CD4-positive, alpha-beta memory T cell (primary cell): ENCODE results near the gene G0S2. TPM values are rescaled to one million over a fixed set of nuclear protein-coding genes. Genes with fewer than 3 reads are reported as not detected.

Source experiments
- CTCF ChIA-PET: fragments of 350-600 bp; sonication (Branson Sonifier 250); formaldehyde crosslinking; loops from one replicate; lab custom pipeline; 2021; ENCODE audit warnings: inconsistent platforms; ENCODE audit not compliant: partially characterized antibody; lab: Charles Lee
- POLR2A ChIA-PET: fragments of 350-600 bp; sonication (Branson Sonifier 250); formaldehyde crosslinking; loops from one replicate; lab custom pipeline; 2021; ENCODE audit not compliant: partially characterized antibody; lab: Charles Lee
- DNase-seq, 5 donors: peaks; one replicate each; pipeline versions ENCODE4 v3.0.0 to v3.0.0-alpha.2; 2020 to 2022; ENCODE audit warnings: mixed read lengths in 1 of 5
- H3K27ac ChIP-seq: one replicate; pipeline ENCODE4 v1.7.0; 2013; ENCODE audit warnings: low read depth, low read length
- H3K27me3 ChIP-seq: 2 replicates; pipeline ENCODE4 v1.7.0; 2013; ENCODE audit warnings: mild to moderate bottlenecking, low read length, moderate library complexity; ENCODE audit not compliant: insufficient read depth
- H3K36me3 ChIP-seq: 2 replicates; pipeline ENCODE4 v1.7.0; 2013; ENCODE audit warnings: mild to moderate bottlenecking, low read length, moderate library complexity; ENCODE audit not compliant: insufficient read depth
- H3K4me1 ChIP-seq: 2 replicates; pipeline ENCODE4 v1.7.0; 2013; ENCODE audit warnings: mild to moderate bottlenecking, low read length, moderate library complexity; ENCODE audit not compliant: insufficient read depth
- H3K4me3 ChIP-seq, 2 donors: one replicate each; pipeline ENCODE4 v1.7.0; 2013; ENCODE audit warnings: low read length in 2 of 2, mild to moderate bottlenecking in 1 of 2
- H3K9me3 ChIP-seq, 2 donors: one replicate each; pipeline ENCODE4 v1.7.0; 2013; ENCODE audit warnings: low read length in 2 of 2, control low read depth in 1 of 2; ENCODE audit not compliant: control insufficient read depth in 1 of 2
- H3K27ac Mint-ChIP-seq, 7 donors: one replicate each; pipeline ENCODE4 v1.8.0; 2020 to 2021; ENCODE audit warnings: mixed read lengths in 7 of 7, mild to moderate bottlenecking in 6 of 7, inconsistent platforms in 3 of 7, moderate library complexity in 3 of 7
- H3K27me3 Mint-ChIP-seq, 2 donors: one replicate each; pipeline ENCODE4 v1.8.0; 2020 to 2021; ENCODE audit warnings: mixed read lengths in 2 of 2
- H3K36me3 Mint-ChIP-seq, 2 donors: one replicate each; pipeline ENCODE4 v1.8.0; 2020 to 2021; ENCODE audit warnings: mixed read lengths in 2 of 2, inconsistent platforms in 1 of 2, mild to moderate bottlenecking in 1 of 2
- H3K4me1 Mint-ChIP-seq, 4 donors: one replicate each; pipeline ENCODE4 v1.8.0; 2020 to 2021; ENCODE audit warnings: mixed read lengths in 4 of 4, mild to moderate bottlenecking in 1 of 4
- H3K4me3 Mint-ChIP-seq, 8 donors: one replicate each; pipeline ENCODE4 v1.8.0; 2020 to 2021; ENCODE audit warnings: mixed read lengths in 8 of 8, mild to moderate bottlenecking in 7 of 8, moderate library complexity in 6 of 8, inconsistent platforms in 3 of 8
- H3K9me3 Mint-ChIP-seq, 8 donors: one replicate each; pipeline ENCODE4 v1.8.0; 2020 to 2021; ENCODE audit warnings: mixed read lengths in 8 of 8, mild to moderate bottlenecking in 5 of 8, inconsistent platforms in 3 of 8, moderate library complexity in 1 of 8
- intact Hi-C: fragments of 100-400 bp; cut with micrococcal nuclease; formaldehyde crosslinking; loops from one replicate; pipeline ENCODE4 v1.15.1; 2023
- polyA plus RNA-seq, 2 donors: library from polyadenylated mRNA; unstranded; fragments of 300-500 nt; fragmentation: Illumina TruSeq; gene quantifications; one replicate each; pipeline ENCODE4 v1.2.3, GENCODE V29; 2021
- total RNA-seq, 2 experiments: library from RNA; stranded (reverse); gene quantifications; one replicate each; pipeline ENCODE4 v1.2.3, GENCODE V29; 2021

Gene G0S2
- total and polyA plus RNA-seq, 4 experiments from 2014 or later: 0.58 to 2.0 (median 1.2) TPM; not detected in 1

DNA sequence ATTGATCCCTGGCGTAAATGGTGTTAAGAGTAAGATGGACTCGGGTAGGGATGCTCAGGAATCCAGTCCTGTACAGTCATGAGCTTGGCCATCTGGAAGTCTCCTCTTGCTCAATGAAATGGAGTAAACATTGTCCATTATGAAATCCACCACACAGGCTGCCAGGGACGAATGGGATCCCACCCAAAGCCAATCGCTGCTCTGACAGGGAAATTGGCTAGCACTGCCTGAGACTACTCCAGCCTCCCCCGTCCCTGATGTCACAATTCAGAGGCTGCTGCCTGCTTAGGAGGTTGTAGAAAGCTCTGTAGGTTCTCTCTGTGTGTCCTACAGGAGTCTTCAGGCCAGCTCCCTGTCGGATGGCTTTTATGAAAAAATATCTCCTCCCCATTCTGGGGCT lies 29.4 kb downstream of the G0S2 start, which contains the start of gene HSD11B1:
Gene HSD11B1 (plus strand): TSS at position 263 of the 400 bp plus-strand sequence. CDS start 97 bp downstream, at position 360.
- H3K9me3 Mint-ChIP-seq: no peaks in the 10 kb centered on the region
- no peak within 1 kb of the TSS for H3K27ac Mint-ChIP-seq
- Histone ChIP-seq H3K4me1 (no peaks in the 10 kb centered on the region), H3K4me3 (no peak within 1 kb of the TSS), H3K27ac (no peak within 1 kb of the TSS), H3K27me3 (no peaks in the 10 kb centered on the region), H3K36me3 (no peaks in the 10 kb centered on the region), H3K9me3 (no peaks in the 10 kb centered on the region)
- CTCF ChIA-PET: interaction anchor here (1.5 to 1.7 kb wide), 3 partner anchors 11 to 138 kb away, joined by 4 to 5 read pairs (median 5); no protein-coding TSS in a partner anchor
- intact Hi-C loops: no loop called here
- no peak within 1 kb of the TSS for H3K4me3 Mint-ChIP-seq
- H3K27me3 Mint-ChIP-seq: peaks cover 0 to 3% of the 10 kb centered on the region in 2 donors
- no peak for DNase-seq
- peaks cover 5 to 11% (median 8%) of the 10 kb centered on the region in 4 donors for H3K4me1 Mint-ChIP-seq
- peaks cover 9 to 35% of the 10 kb centered on the region in 2 donors for H3K36me3 Mint-ChIP-seq
- POLR2A ChIA-PET: interaction anchor here (0.9 kb wide), 1 partner anchor 9 kb away, joined by 3 read pairs; no protein-coding TSS in a partner anchor

DNA sequence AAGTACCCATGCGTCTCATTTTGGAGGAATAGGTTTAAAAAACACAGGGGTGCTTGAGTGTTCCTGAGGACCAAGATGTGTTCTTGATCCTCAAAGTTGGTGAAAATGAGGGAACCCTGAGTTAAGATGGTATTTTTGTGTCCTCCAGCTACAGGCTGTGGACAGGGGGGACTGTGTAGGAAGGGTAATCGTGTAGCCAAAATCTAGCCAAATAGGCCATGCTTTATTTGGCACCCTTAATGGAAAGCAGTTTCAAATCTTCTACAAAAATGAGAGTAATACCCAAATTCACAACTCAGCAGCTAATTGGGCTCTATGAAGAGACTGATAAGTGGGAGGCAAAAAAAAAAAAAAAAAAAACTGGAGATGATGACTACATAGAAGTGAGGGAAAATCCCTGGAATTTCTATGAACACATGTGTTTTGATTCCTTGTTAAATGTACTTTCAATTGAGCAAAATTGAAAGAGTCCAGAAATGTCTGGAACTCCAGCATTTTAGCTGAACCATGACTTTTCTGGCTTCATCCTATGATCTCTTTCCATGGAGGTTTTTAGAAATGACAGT lies 29.9 kb downstream of the G0S2 start:
- Histone ChIP-seq H3K9me3 (no peaks in the 10 kb centered on the region), H3K27me3 (no peaks in the 10 kb centered on the region), H3K27ac (no peak overlapping the region), H3K4me3 (no peak overlapping the region), H3K36me3 (no peaks in the 10 kb centered on the region), H3K4me1 (peaks cover 4% of the 10 kb centered on the region)
- H3K9me3 Mint-ChIP-seq: no peaks in the 10 kb centered on the region
- peaks cover 10 to 16% (median 12%) of the 10 kb centered on the region in 4 donors for H3K4me1 Mint-ChIP-seq
- ChIA-PET CTCF (interaction anchor here (0.8 to 1.7 kb wide), 3 partner anchors 40 to 138 kb away, joined by 3 to 5 read pairs (median 4); no protein-coding TSS in a partner anchor), POLR2A (interaction anchor here (0.9 kb wide), 1 partner anchor 8 kb away, joined by 3 read pairs; no protein-coding TSS in a partner anchor)
- peaks cover 9 to 35% of the 10 kb centered on the region in 2 donors for H3K36me3 Mint-ChIP-seq
- H3K27ac Mint-ChIP-seq: no peak overlapping the region
- peaks cover 0 to 3% of the 10 kb centered on the region in 2 donors for H3K27me3 Mint-ChIP-seq
- no peak for DNase-seq
- no peak overlapping the region for H3K4me3 Mint-ChIP-seq
- intact Hi-C loops: loop anchor here (5.0 kb wide), 1 partner anchor 42 kb away; no protein-coding TSS in a partner anchor

DNA sequence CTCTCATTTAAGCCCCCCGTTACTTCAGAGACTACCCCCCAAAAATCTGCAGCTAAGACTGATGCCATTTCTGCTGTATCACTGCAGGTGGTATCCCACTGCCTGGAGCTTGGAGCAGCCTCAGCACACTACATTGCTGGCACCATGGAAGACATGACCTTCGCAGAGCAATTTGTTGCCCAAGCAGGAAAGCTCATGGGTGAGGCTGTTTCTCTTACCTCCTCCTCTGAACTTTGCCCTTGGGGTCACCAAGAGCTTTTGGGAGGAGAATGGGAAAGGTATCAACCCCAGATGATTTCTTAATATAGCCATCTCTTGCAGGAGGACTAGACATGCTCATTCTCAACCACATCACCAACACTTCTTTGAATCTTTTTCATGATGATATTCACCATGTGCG lies 31.4 kb downstream of the G0S2 start:
- Mint-ChIP-seq H3K27me3 (peaks cover 0 to 2% of the 10 kb centered on the region in 2 donors), H3K4me1 (peaks cover 14 to 21% (median 20%) of the 10 kb centered on the region in 4 donors), H3K36me3 (peaks cover 9 to 28% of the 10 kb centered on the region in 2 donors), H3K27ac (peak overlapping the region in 1 of 7 donors; percentile 15), H3K9me3 (no peaks in the 10 kb centered on the region), H3K4me3 (no peak overlapping the region)
- Histone ChIP-seq H3K27ac (no peak overlapping the region), H3K27me3 (no peaks in the 10 kb centered on the region), H3K9me3 (no peaks in the 10 kb centered on the region), H3K4me3 (no peak overlapping the region), H3K4me1 (peaks cover 8% of the 10 kb centered on the region), H3K36me3 (no peaks in the 10 kb centered on the region)
- CTCF ChIA-PET: interaction anchor here (1.0 to 1.5 kb wide), 6 partner anchors 14 to 140 kb away, joined by 3 read pairs; no protein-coding TSS in a partner anchor
- POLR2A ChIA-PET: no interaction called here
- no peak for DNase-seq
- intact Hi-C loops: loop anchor here (5.0 kb wide), 1 partner anchor 41 kb away; no protein-coding TSS in a partner anchor

DNA sequence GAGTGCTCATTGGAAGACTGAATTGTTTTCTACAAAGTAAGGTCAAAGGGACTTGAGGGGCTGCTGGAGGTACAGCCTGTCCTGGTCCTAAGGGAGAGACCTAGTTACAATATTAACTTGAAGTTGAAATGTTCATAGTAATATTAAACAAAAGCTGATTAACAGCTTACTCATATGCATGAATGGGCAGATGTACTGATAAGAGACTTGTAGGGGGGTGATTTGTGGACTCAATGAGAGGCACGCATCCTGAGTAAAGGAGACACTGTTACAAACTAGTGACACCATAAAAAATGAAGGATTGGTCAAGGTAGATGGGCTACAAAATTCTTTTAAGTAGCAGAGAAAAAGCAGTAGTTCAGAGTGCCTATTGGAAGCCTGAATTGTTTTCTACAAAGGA lies 32.1 kb downstream of the G0S2 start:
- peaks cover 9 to 32% of the 10 kb centered on the region in 2 donors for H3K36me3 Mint-ChIP-seq
- DNase-seq: no peak
- ChIA-PET CTCF (interaction anchor here (0.9 to 1.5 kb wide), 9 partner anchors 10 to 140 kb away, joined by 3 to 6 read pairs (median 3); no protein-coding TSS in a partner anchor), POLR2A (no interaction called here)
- peaks cover 8% of the 10 kb centered on the region for H3K4me1 ChIP-seq
- H3K27ac ChIP-seq: no peak overlapping the region
- H3K4me1 Mint-ChIP-seq: peaks cover 14 to 21% (median 20%) of the 10 kb centered on the region in 4 donors
- no peaks in the 10 kb centered on the region for H3K36me3 ChIP-seq
- H3K9me3 Mint-ChIP-seq: no peaks in the 10 kb centered on the region
- H3K4me3 Mint-ChIP-seq: no peak overlapping the region
- no peaks in the 10 kb centered on the region for H3K27me3 ChIP-seq
- H3K4me3 ChIP-seq: no peak overlapping the region
- H3K9me3 ChIP-seq: no peaks in the 10 kb centered on the region
- H3K27me3 Mint-ChIP-seq: peaks cover 0 to 3% of the 10 kb centered on the region in 2 donors
- peak overlapping the region in 1 of 7 donors; percentile 37 for H3K27ac Mint-ChIP-seq
- intact Hi-C loops: loop anchor here (5.0 kb wide), 1 partner anchor 40 kb away; no protein-coding TSS in a partner anchor

DNA sequence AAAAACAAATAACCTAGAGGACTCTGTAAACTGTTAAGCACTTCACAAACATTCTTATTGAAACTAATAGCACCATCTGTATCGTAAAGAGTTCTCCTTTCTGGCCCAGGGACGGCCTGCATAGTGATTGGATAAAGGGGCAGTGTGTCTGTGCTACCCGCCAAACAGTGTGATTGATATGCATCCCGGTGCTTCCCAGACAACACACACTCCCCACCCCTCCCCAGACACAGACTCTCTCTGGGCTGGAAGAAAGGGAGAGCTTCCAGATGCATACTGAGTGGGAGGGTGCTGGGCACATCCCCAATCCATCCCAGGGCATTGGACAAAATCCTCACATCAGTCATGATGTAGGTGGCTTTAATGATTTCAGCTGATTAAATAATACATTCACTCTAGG lies 33.1 kb downstream of the G0S2 start:
- no peaks in the 10 kb centered on the region for H3K27me3 ChIP-seq
- H3K4me3 ChIP-seq: no peak overlapping the region
- Mint-ChIP-seq H3K9me3 (no peaks in the 10 kb centered on the region), H3K4me3 (no peak overlapping the region), H3K36me3 (peaks cover 9 to 32% of the 10 kb centered on the region in 2 donors), H3K4me1 (peaks cover 14 to 21% (median 20%) of the 10 kb centered on the region in 4 donors), H3K27me3 (peaks cover 0 to 3% of the 10 kb centered on the region in 2 donors), H3K27ac (no peak overlapping the region)
- ChIA-PET POLR2A (no interaction called here), CTCF (interaction anchor here (1.2 to 1.4 kb wide), 3 partner anchors 11 to 40 kb away, joined by 3 to 6 read pairs (median 4); no protein-coding TSS in a partner anchor)
- H3K36me3 ChIP-seq: no peaks in the 10 kb centered on the region
- H3K9me3 ChIP-seq: no peaks in the 10 kb centered on the region
- H3K4me1 ChIP-seq: peaks cover 8% of the 10 kb centered on the region
- H3K27ac ChIP-seq: no peak overlapping the region
- intact Hi-C loops: loop anchor here (5.0 kb wide), 1 partner anchor 39 kb away; no protein-coding TSS in a partner anchor
- no peak for DNase-seq

DNA sequence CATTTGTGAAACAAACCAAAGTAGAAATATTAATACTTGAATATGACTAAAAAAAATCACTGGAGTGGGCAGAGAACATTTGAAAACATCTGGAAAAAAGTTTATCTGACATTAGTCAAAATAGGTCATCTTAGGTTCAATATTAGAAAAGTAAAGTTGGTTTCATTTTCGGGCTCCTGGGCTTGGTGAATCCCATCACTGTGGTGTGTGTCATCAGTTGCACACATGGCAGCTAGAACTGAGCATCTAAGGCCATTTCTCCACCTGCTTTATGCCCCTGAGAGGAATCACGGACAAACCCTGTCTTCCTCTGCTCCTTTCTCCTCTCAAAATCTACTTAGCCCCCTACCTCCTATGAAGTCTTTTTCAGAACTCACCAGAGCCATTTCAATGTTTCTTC lies 34.9 kb downstream of the G0S2 start:
- Mint-ChIP-seq H3K27me3 (peaks cover 0 to 3% of the 10 kb centered on the region in 2 donors), H3K4me3 (peak overlapping the region; percentile 57 to 83 (median 74)), H3K27ac (peak overlapping the region in 6 of 7 donors; percentile 1 to 90 (median 73)), H3K4me1 (peaks cover 16 to 21% (median 20%) of the 10 kb centered on the region in 4 donors), H3K9me3 (no peaks in the 10 kb centered on the region), H3K36me3 (peaks cover 9 to 34% of the 10 kb centered on the region in 2 donors)
- Histone ChIP-seq H3K36me3 (no peaks in the 10 kb centered on the region), H3K27me3 (no peaks in the 10 kb centered on the region), H3K4me1 (peaks cover 15% of the 10 kb centered on the region), H3K4me3 (no peak overlapping the region), H3K27ac (no peak overlapping the region), H3K9me3 (no peaks in the 10 kb centered on the region)
- intact Hi-C loops: no loop called here
- ChIA-PET POLR2A (no interaction called here), CTCF (interaction anchor here (1.0 to 1.1 kb wide), 2 partner anchors 38 to 59 kb away, joined by 3 read pairs; no protein-coding TSS in a partner anchor)
- DNase-seq: peak in 2 of 5 donors; percentile 9

DNA sequence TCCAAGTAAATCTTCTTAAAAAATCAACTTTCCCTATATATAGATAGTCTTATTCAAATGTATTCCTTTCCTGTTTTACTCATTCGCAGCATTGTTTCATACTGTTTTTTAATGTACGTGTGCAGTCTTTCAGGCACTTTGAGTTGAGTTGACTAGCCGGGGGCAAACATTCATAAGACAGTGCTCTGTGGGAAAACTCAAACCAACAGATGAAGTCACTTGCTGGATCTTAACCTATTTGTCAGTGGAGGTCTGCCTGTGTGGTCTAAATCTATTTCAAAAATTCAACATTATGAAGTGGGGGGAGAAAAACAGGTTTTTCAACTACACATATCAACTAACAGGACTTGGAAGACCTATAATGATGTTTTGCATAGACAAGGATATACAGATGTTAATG lies 35.6 kb downstream of the G0S2 start:
- intact Hi-C loops: no loop called here
- POLR2A ChIA-PET: no interaction called here
- H3K4me1 Mint-ChIP-seq: peaks cover 21 to 28% (median 25%) of the 10 kb centered on the region in 4 donors

More for the DNA sequence above, 35.6 kb downstream of the G0S2 start:
- no peak overlapping the region for H3K27ac ChIP-seq
- no peak for DNase-seq
- H3K4me1 ChIP-seq: peaks cover 22% of the 10 kb centered on the region
- H3K27me3 Mint-ChIP-seq: peaks cover 0 to 2% of the 10 kb centered on the region in 2 donors
- H3K4me3 Mint-ChIP-seq: peak overlapping the region in 1 of 8 donors; percentile 35
- CTCF ChIA-PET: interaction anchor here (1.0 kb wide), 1 partner anchor 58 kb away, joined by 3 read pairs; no protein-coding TSS in a partner anchor
- no peak overlapping the region for H3K27ac Mint-ChIP-seq
- peaks cover 9 to 30% of the 10 kb centered on the region in 2 donors for H3K36me3 Mint-ChIP-seq
- no peak overlapping the region for H3K4me3 ChIP-seq
- H3K27me3 ChIP-seq: no peaks in the 10 kb centered on the region
- no peaks in the 10 kb centered on the region for H3K9me3 Mint-ChIP-seq
- H3K36me3 ChIP-seq: no peaks in the 10 kb centered on the region
- no peaks in the 10 kb centered on the region for H3K9me3 ChIP-seq
